ENCODE measurements around the gene RNF144B.
"Not testable (repeated sequence)": the region's sequence is repeated elsewhere in the genome, so short reads cannot be mapped to it uniquely, and the experiment has no call there.

The RNF144B gene

GRCh38 chr6:18387061-18387721 is at the start of gene RNF144B:
Gene RNF144B (plus strand): TSS chr6:18387350. CDS start chr6:18399535, 12,185 bp downstream.
- DNase-seq (ENCODE audit: low spot score) = peak; percentile 90

DNA sequence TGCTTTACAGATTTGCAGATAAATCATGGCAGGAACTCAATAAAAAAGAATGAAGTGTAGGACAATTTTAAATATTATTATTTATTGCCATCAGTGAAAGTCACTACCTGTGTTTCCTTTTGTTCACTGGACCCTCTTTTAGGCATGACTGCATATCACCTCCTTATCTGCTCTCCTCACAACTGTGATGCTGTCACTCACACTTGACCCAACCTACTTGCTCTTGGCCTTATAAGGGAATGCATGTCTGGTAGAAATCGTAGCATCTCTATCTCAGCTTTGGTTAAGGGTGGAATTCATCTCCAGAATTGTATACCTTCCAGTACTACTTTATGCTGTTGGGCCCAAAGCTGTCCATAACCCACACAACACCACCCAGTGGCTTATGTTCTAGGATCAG is 47.6 kb upstream of the RNF144B start:
- DNase-seq (ENCODE audit: low spot score) = no peak

DNA sequence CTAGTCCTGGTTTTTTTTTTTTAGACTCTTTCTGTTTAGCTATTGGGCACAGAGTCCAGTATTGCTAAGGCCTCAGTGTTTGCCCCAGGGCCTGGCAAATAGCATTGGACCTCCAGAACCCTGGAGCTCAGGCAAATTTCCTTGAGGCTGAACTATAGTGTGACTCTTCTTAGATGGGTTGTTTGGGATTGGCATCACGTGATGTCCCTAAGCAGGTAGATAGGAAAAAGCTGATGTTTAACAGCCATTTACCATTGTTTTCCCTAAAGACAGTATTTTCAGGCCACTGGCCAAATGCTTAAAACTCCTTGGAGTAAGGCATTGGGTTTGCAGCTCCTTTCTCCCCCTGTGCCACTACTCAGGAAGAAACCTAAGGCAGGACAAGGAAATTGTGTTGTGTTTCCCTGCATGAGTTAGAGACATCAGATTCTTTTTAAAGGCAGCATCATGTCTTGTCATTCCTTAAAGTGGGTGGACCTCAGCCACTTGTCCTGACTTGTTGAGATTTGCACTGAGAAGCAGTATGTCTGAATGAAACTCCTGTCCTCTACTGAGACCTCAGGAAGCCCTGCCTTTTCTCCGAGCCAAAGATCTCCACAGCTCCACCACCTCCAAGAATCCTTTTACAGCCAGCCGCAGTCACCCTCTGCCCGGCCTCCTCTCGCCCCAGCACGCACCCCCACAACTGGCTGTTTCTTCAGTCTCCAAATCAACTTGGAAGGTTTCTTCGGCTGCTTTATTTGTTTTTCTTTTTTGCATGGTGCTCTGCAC is 46.2 kb upstream of the RNF144B start:
- no peak for DNase-seq (ENCODE audit: low spot score)

DNA sequence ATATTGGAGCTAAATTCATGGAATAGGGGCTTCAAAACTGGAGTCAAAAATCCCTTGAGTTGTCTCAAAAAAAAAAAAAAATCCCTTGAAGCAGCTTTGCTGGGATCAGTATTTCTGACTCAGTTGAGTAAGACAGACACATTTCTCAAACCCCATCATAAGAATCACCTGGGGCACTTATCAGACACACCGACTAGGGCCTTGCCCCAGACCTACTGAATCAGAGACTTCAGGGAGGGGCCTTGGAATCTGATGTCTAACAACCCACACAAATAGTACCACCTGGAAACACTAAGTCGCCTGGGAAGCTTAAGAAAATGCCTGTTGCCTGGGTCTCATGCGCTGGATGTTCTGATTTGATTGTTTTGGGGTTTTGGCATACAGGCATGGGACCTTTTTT is 44.9 kb upstream of the RNF144B start:
- DNase-seq (ENCODE audit: low spot score) = no peak

- DNase-seq (ENCODE audit: low spot score) = peak; percentile 18
These were observed 43.4 kb upstream of the RNF144B start for GRCh38 chr6:18343741-18344140.

DNA sequence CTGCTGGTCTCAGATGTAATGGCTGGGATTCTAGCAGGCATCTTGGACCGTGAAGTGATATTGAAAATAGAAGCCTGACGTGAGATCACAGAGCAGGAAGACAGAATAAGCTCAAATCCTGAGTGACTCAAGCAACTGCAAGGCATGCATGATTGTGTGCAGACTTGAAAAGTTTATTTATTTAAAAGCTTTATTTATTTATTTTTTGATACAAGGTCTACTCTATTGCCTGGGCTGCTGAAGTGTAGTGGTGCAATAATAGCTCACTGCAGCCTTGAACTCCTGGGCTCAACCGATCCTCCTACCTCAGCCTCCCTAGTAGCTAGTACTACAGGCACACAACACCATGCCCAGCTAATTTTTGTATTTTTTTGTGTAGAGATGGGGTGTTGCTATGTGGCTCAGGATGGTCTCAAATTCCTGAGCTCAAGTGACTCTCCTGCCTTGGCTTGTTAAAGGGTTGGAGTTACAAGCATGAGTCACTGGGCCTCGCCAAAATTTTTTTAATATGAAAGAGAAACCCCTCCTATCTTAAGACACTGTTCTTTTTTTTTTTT is 40.1 kb upstream of the RNF144B start:
- no peak for DNase-seq (ENCODE audit: low spot score)

DNA sequence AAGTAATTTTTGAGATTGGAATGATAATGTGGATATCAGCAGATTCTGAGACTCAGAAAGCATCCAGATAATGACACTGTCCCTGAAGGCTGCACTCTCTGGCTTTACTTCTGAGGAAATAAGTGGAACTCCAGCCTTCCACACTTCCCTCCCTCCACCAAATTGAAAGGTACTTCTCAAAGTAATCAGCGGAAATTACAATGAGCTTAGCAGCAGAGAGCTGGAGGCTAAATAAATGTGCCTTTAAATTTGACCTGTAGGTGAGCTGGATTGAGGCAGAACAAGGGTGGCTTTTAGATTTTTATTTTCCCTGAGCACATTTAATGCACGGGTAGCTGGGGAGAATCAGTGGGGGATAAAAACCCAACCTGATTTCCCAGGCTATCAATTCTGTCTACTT is 39.3 kb upstream of the RNF144B start:
- DNase-seq (ENCODE audit: low spot score) = no peak

DNA sequence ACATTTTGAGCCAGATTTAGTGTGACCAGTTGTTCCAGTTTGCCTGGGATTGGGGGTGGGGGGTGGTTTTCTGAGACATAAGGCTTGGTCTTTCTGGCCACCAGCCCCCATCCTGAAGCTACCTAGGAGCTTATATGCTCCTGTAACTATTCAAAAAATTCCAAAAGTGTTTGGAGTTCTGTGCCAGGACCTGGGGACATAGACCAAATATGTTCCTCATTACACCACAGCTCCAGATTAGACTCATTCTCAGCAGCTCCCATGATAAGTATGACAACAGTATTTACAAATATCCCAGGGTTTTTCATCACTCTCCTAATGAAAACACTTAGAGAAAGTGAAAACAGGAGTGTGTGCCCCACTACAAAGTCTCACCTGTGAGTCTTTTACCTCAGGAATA is 37.8 kb upstream of the RNF144B start:
- DNase-seq (ENCODE audit: low spot score) = peak; percentile 16

GRCh38 chr6:18350271-18350670 is 36.9 kb upstream of the RNF144B start:
- DNase-seq (ENCODE audit: low spot score) = no peak

DNA sequence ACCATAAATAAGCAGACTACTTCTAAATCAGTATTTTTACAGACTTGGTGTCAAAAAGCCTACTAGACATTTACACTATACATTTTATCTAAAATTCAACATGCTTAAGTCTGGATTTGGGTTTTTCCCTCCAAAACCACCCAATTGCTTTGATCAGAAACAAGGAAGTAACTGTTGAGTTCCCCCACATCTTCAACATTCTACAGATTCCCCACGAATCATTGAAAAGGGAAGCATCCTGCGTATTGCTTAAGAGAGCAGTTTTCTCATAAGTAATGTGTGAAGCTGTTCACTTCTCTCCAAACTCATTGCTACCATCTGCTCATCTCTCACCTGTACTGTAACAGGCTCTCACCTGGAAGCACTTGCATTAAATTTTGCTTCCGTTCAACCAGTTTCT is 36.4 kb upstream of the RNF144B start:
- no peak for DNase-seq (ENCODE audit: low spot score)

DNA sequence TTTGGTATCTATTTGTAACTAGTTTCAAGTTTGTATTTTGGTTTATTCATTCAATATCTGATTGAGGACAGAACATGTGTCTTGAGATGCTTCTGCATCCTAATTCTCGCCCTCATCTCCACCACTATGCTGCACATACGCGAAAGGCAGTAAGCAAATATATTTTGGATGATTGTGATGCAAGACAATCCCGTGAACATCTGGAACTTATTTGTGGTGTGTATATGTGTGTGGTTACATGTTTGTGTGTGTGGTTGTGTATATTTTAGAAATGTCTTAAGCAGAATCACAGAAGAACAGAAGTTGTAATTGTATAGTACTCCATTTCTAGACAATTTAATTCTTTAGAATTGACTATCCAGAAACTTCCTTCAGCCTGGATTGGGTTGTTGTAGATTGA is 35.1 kb upstream of the RNF144B start:
- no peak for DNase-seq (ENCODE audit: low spot score)

DNA sequence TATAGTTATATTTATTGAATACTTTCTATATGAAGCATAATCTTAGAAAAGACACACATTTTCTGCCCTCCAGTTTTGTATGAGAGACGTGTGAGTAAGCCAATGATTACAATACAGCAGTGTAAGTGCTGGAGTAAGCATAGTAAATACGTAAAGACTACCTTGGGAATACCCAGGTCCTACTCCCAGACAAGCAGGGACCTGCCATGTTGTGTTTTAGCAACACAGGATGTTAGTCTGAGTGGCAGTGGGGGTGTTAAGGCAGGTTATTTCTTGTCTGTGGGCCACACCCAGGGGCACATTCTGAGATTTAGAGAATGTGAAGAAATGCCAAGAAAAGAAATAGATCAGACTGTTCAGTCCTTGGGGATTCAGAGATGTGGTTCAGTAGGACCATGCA is 34.3 kb upstream of the RNF144B start:
- DNase-seq (ENCODE audit: low spot score) = no peak

- no peak for DNase-seq (ENCODE audit: low spot score)
These were observed 33.9 kb upstream of the RNF144B start for GRCh38 chr6:18353251-18353650.

DNA sequence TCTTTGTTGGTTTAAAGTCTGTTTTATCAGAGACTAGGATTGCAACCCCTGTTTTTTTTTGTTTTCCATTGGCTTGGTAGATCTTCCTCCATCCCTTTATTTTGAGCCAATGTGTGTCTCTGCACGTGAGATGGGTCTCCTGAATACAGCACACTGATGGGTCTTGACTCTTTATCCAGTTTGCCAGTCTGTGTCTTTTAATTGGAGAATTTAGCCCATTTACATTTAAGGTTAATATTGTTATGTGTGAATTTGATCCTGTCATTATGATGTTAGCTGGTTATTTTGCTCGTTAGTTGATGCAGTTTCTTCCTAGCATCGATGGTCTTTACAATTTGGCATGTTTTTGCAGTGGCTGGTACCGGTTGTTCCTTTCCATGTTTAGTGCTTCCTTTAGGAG is 29.6 kb upstream of the RNF144B start:
- not testable (repeated sequence) for DNase-seq (ENCODE audit: low spot score)

DNA sequence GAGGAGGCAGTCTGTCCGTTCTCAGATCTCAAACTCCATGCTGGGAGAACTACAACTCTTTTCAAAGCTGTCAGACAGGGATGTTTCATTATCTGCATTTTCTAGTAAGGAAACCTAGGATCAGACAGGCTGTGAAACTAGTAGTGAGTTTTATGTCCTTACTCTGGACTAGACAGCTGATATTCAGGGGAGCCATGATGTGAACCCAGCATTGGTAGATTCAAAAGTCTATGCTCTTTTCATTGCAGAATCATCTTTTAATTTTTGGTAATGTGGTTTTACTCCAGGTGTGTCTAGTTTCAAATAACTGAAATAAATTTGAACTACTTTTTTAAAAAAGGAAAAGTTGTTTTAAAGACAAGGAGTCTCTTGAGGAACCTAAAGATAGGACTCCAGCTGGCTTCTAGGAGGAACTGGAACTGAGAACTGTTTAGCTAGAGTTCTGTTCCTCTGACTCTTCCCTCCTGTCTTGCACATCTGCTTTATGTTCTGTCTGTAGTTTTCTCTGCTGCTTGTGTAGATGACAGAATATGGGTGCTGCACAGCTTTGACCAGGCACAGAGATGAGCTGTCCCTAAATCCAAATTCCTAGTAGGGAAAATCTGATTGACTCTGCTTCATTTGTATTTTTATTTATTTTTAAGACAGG is 27.8 kb upstream of the RNF144B start:
- DNase-seq (ENCODE audit: low spot score) = no peak

- DNase-seq (ENCODE audit: low spot score) = no peak
These were observed 27.0 kb upstream of the RNF144B start for GRCh38 chr6:18360188-18360587.

DNA sequence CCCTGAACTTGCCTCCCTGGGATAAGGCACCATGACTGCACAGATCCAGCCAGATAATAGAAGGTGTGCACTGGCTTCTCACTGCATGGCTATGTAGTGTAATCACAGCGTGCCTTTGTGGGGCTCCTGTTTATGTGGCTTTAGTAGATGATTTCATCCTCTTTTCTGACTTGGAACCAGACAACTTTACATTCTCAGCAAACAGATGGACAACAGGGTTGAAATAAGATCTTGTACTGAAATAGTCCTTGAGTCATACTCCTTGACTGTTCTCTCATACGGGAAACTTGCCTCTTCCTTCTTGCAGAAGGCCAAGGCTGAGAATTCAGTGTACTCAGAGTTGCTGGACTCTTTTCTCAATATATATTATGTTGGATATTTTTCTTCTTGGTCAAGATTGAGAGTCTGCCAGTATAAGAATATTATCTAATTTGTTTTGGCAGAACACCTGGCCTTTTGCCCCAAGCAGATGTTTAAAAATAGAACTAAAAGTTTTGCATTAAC is 25.0 kb upstream of the RNF144B start:
- DNase-seq (ENCODE audit: low spot score) = peak; percentile 81

GRCh38 chr6:18363746-18364145 is 23.4 kb upstream of the RNF144B start:
- no peak for DNase-seq (ENCODE audit: low spot score)

GRCh38 chr6:18364561-18364960 is 22.6 kb upstream of the RNF144B start:
- DNase-seq (ENCODE audit: low spot score) = not testable (repeated sequence)

DNA sequence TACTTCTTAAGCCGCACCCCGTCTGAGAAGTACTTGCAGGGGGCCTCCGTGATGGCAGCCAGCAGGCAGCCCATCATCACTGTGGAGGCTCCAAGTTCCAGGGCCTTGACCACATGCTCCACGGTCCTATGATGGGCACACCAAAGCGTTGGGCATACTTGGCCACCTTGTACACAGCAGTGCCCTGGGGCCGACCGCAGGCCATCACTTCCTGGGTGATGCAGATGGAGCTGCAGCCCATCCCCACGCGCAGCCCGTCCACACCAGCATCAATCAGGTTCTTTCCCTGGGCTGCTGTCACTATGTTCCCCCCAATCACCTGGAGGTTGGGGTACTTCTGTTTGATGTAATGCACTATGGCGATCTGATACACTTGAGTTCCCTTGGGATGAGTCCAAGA is 19.8 kb upstream of the RNF144B start:
- no peak for DNase-seq (ENCODE audit: low spot score)

GRCh38 chr6:18368277-18369105 is 18.7 kb upstream of the RNF144B start:
- DNase-seq (ENCODE audit: low spot score) = no peak

- DNase-seq (ENCODE audit: low spot score) = no peak
These were observed 16.1 kb upstream of the RNF144B start for GRCh38 chr6:18371010-18371409.
